ENCODE measurements around the gene B3GNT9. TPM values are rescaled to one million over a fixed set of nuclear protein-coding genes. Genes with fewer than 3 reads are reported as not detected.
A peak's percentile ranks its signal among the peaks of the same experiment; 100 is the strongest.

B3GNT9 gene
- total and polyA plus RNA-seq, 3 donors from 2014 or later, result 18.0 to 24.6 (median 18.6) TPM

DNA sequence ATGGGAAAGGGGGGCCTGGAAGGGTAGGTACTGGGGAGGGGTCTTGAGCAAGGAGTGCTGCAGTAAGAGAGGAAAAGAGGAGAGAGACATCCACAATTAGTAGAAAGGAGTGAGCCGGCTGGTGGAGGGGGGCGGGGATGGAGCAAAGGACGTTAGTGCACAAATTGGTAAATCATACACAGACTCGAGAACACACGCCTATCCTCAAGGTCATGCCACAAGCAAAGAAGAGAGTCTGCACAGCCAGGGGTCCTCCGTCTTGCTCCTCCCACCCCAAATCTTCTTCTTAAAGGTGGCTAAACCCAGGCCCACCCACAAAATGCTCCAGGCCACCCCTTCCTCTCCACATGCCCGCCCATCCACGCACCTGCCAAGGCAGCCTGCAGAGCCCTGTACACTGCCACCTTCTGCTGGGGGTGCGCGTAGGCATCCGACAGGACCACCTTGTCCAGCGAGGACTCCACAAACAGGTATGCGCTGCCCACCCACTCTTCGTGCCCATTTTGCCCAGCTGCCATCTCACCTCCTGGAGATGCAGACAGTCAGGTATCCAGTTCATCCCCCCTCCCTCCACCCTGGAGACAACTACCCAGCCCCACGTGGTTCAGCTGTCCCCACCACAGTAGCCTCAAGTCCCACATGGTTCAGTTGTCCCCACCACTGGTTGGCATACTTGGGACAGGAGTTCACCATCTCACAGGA, 5.5 kb upstream of the B3GNT9 start:
- no peak for DNase-seq
- Histone ChIP-seq H3K4me3 (no peak overlapping the region), H3K36me3 (ENCODE audit: low read depth, missing control alignments) (no peaks in the 10 kb centered on the region), H3K27me3 (no peaks in the 10 kb centered on the region), H3K27ac (no peak overlapping the region), H3K4me1 (peaks cover 17% of the 10 kb centered on the region), H3K9me3 (no peaks in the 10 kb centered on the region)
- no peak for TF ChIP-seq POLR2A (IDR thresholded peaks at IDR 0.05)
- TF ChIP-seq, protein P1, sequence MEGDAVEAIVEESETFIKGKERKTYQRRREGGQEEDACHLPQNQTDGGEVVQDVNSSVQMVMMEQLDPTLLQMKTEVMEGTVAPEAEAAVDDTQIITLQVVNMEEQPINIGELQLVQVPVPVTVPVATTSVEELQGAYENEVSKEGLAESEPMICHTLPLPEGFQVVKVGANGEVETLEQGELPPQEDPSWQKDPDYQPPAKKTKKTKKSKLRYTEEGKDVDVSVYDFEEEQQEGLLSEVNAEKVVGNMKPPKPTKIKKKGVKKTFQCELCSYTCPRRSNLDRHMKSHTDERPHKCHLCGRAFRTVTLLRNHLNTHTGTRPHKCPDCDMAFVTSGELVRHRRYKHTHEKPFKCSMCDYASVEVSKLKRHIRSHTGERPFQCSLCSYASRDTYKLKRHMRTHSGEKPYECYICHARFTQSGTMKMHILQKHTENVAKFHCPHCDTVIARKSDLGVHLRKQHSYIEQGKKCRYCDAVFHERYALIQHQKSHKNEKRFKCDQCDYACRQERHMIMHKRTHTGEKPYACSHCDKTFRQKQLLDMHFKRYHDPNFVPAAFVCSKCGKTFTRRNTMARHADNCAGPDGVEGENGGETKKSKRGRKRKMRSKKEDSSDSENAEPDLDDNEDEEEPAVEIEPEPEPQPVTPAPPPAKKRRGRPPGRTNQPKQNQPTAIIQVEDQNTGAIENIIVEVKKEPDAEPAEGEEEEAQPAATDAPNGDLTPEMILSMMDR (IDR thresholded peaks at IDR 0.05), result no peak
- WGBS, 2 donors, result 57 to 72% methylated on average over 14 to 15 of the region's 15 CpGs
- intact Hi-C loops (cut with DNase I; ENCODE audit: low total_unique reads), result loop anchor here (5.0 kb wide), 1 partner anchor 179 kb away; no protein-coding TSS in a partner anchor

DNA sequence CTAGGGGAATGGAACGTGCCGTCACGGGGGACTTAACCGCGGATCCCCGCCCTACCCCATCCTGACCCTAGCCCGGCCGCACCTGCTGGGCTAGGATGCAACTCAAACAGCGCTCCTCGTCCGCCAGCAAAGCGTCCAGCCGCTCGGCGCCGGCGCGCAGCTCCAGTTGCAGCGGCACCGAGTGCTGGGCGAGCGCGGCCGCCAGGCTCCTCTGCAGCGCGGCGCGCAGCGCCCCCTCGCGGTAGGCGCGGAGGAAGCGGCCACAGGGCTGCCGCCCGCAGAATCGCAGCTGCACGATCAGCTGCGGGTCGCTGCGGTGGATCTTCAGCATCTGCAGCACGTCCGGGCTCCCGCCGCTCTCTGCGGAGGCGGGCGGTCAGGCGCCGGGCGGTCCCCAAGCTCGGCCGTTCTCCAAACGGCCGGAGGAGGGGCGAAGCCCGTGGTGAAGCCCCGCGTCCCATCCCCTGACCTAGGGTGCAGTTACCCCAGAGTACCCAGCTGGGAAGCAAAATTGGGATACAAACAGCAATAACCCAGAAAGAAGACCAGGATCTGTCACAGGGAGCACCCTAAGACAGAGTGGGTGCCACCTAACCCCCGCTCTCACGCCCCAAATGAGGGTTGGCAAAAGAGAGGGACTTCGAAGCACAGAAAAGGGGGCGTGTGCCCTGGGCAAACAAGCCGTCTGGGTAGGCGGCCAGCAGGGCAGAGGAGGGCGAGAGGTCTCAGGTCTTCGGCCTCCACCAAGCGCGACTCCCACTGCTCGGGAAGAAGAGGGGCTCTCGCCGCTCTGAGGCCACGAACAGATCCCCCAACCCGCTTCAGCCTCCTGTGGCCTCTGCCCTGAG, 4.7 kb upstream of the B3GNT9 start:
- Histone ChIP-seq H3K27ac (no peak overlapping the region), H3K4me1 (peaks cover 16% of the 10 kb centered on the region), H3K27me3 (no peaks in the 10 kb centered on the region), H3K9me3 (no peaks in the 10 kb centered on the region), H3K4me3 (peak overlapping the region; percentile 29 to 50), H3K36me3 (ENCODE audit: low read depth, missing control alignments) (no peaks in the 10 kb centered on the region)
- no peak for TF ChIP-seq POLR2A (IDR thresholded peaks at IDR 0.05)
- TF ChIP-seq, protein P1 (IDR thresholded peaks at IDR 0.05), result peak; percentile 97 to 98 (median 98)
- WGBS, 2 donors, result 13 to 36% methylated on average over 15 to 53 of the region's 74 CpGs
- peak; percentile 80 for DNase-seq
- intact Hi-C loops (cut with DNase I; ENCODE audit: low total_unique reads), result loop anchor here (5.0 kb wide), 1 partner anchor 178 kb away; no protein-coding TSS in a partner anchor

DNA sequence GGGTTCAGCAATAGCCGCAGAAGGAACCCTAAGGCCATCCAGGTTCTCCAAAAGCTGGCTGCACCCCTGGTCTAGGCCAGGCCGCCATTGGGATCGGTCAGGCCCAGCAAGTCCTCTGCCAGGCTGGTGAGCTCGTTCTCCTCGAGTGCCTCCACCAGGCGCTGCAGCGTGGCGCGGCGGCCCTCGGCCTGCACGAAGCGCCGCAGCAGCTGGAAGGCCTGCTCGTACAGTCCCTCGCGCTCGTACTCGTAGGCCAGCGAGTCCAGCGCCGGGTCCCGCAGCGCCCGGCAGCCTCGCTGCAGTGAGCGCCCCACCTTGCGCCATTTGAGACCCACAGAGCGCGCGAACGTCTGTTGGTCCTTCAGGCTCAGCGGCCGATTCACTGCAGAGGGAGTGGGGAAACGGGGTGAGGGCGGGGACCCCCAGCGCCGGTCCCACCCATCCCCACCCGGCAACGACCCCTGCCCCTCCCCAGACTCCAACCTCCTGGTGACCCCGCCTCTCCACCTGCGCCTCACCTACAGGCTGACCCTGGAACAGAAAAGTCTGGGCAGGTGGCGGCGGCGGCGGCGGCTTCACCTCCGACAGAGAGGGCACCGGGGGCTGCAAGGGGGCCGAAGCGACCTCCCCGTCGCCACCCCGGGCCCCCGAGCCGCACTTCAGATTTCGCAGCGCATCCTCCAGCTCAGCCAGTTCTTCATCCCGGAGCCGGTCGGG, 3.9 kb upstream of the B3GNT9 start:
- no peaks in the 10 kb centered on the region for H3K27me3 ChIP-seq
- no peaks in the 10 kb centered on the region for H3K36me3 ChIP-seq (ENCODE audit: low read depth, missing control alignments)
- no peaks in the 10 kb centered on the region for H3K9me3 ChIP-seq
- H3K4me3 ChIP-seq, result peak overlapping the region; percentile 29 to 50
- intact Hi-C loops (cut with DNase I; ENCODE audit: low total_unique reads), result loop anchor here (5.0 kb wide), 1 partner anchor 177 kb away; no protein-coding TSS in a partner anchor
- no peak overlapping the region for H3K27ac ChIP-seq
- TF ChIP-seq, protein P1 (IDR thresholded peaks at IDR 0.05), result no peak
- no peak for TF ChIP-seq POLR2A (IDR thresholded peaks at IDR 0.05)
- H3K4me1 ChIP-seq, result peaks cover 16% of the 10 kb centered on the region
- no peak for DNase-seq
- 32 to 36% methylated on average over 18 to 51 of the region's 61 CpGs for WGBS, 2 donors

DNA sequence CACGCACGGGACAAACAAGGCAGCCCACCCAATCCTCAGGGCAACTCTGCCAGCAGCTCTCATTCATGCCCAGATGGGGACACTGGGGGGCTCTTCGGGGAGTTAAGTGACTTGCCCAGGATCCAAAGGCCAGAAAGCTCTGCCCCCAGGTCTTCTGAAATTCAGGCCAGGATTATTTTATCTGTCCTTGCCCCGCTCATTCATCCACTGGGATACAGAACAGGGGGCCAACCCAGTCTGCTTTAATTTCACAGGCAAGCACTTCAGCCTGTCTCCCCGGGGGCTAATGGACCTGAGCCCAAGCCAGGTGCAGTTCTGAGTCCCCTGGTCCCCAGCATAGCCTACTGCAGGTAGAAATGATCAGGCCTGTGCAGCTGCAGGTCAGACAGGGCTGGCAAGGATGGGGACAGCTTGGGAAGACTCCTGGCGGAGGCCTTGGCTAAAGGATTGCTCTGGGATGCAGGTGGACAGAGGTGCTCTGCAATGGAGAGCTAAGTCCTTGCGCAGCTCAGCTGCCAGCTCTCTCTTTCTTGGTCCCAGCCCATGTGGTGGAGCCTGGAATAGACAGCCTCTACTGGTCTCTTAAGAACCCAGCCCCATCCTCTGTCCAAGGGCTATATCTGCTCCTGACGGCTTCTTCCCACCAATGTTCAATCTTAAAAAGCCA, 766 bp upstream of the B3GNT9 start:
- H3K36me3 ChIP-seq (ENCODE audit: low read depth, missing control alignments), result no peaks in the 10 kb centered on the region
- peak overlapping the region; percentile 29 to 94 for H3K27ac ChIP-seq
- no peak for DNase-seq
- WGBS, 2 donors, result 51 to 100% methylated on average over 1 to 8 of the region's 8 CpGs
- no peak for TF ChIP-seq POLR2A (IDR thresholded peaks at IDR 0.05)
- TF ChIP-seq, protein P1 (IDR thresholded peaks at IDR 0.05), result no peak
- intact Hi-C loops (cut with DNase I; ENCODE audit: low total_unique reads), result no loop called here
- H3K9me3 ChIP-seq, result no peaks in the 10 kb centered on the region
- H3K27me3 ChIP-seq, result no peaks in the 10 kb centered on the region
- peaks cover 16% of the 10 kb centered on the region for H3K4me1 ChIP-seq
- peak overlapping the region in 1 of 2 donors; percentile 64 for H3K4me3 ChIP-seq

All from testis (tissue), 3 donors.